Skin of body (tissue), 2 donors: ENCODE measurements around the gene GRB10. TPM values are rescaled to one million over a fixed set of nuclear protein-coding genes. Genes with fewer than 3 reads are reported as not detected.

ENCODE experiments used
- DNase-seq: peaks from one replicate; lab custom pipeline; 2025; lab: John Stamatoyannopoulos, UW
- total RNA-seq: library from RNA; depleted of rRNA; stranded (reverse); fragments of >200 nt; gene quantifications from one replicate; pipeline ENCODE4 v1.2.3, GENCODE V29; 2014

GRB10 gene
- total RNA-seq, 1 donor from 2014 or later: 26.9 TPM

GRCh38 chr7:50674299-50674698 lies 108.4 kb downstream of the GRB10 start:
- no peak for DNase-seq

GRCh38 chr7:50673096-50673495 lies 109.6 kb downstream of the GRB10 start:
- DNase-seq: no peak

GRCh38 chr7:50672045-50672444 lies 110.7 kb downstream of the GRB10 start:
- no peak for DNase-seq

- DNase-seq: no peak
Observed at GRCh38 chr7:50671386-50671785, 111.3 kb downstream of the GRB10 start.

- no peak for DNase-seq
Observed at GRCh38 chr7:50669890-50670289, 112.8 kb downstream of the GRB10 start.

- no peak for DNase-seq
Observed at GRCh38 chr7:50667789-50668226, 114.9 kb downstream of the GRB10 start.

GRCh38 chr7:50667338-50667737 lies 115.4 kb downstream of the GRB10 start:
- DNase-seq: no peak

GRCh38 chr7:50666124-50666496 lies 116.6 kb downstream of the GRB10 start:
- no peak for DNase-seq

- no peak for DNase-seq
Observed at GRCh38 chr7:50665403-50666123, 117.1 kb downstream of the GRB10 start.

- DNase-seq: no peak
Observed at GRCh38 chr7:50664937-50665336, 117.8 kb downstream of the GRB10 start.

GRCh38 chr7:50664461-50664922 lies 118.2 kb downstream of the GRB10 start:
- DNase-seq: no peak

- no peak for DNase-seq
Observed at GRCh38 chr7:50663396-50664102, 119.1 kb downstream of the GRB10 start.

GRCh38 chr7:50662996-50663395 lies 119.7 kb downstream of the GRB10 start:
- DNase-seq: no peak

GRCh38 chr7:50662041-50662694 lies 120.5 kb downstream of the GRB10 start:
- DNase-seq: no peak

GRCh38 chr7:50661345-50662040 lies 121.2 kb downstream of the GRB10 start:
- DNase-seq: no peak

- no peak for DNase-seq
Observed at GRCh38 chr7:50660830-50661175, 121.9 kb downstream of the GRB10 start.

- DNase-seq: no peak
Observed at GRCh38 chr7:50660040-50660829, 122.5 kb downstream of the GRB10 start.

GRCh38 chr7:50659329-50659965 lies 123.2 kb downstream of the GRB10 start:
- no peak for DNase-seq

- DNase-seq: no peak
Observed at GRCh38 chr7:50658696-50659095, 124.0 kb downstream of the GRB10 start.

GRCh38 chr7:50657912-50658311 lies 124.8 kb downstream of the GRB10 start:
- no peak for DNase-seq
